Left cardiac atrium (tissue), 4 donors: Measurements from ENCODE around the gene MRRF. TPM values are rescaled to one million over a fixed set of nuclear protein-coding genes. Genes with fewer than 3 reads are reported as not detected.
A peak's percentile ranks its signal among the peaks of the same experiment; 100 is the strongest.

ENCODE experiments used
- ATAC-seq, 2 donors: fragments of 200-7000 bp; cut with Tn5 transposase; one replicate each; pipeline ENCODE4 v1.9.1; 2020; ENCODE audit warnings: mild to moderate bottlenecking in 2 of 2, moderate library complexity in 2 of 2
- DNase-seq: peaks from one replicate; pipeline ENCODE4 v3.0.0-alpha.2; 2020
- intact Hi-C, 2 donors: fragments of 100-400 bp; cut with DNase I; formaldehyde crosslinking; loops; one replicate each; pipeline versions ENCODE4 v1.14.1 to v1.15.1; 2022 to 2023
- long read RNA-seq: library from polyadenylated mRNA; unstranded; transcript quantifications from one replicate; pipeline ENCODE4 v2.0.0, GENCODE V29; 2021
- total RNA-seq, 2 donors: library from RNA; stranded (reverse); fragmentation: NEBNext Ultra II Directional; extraction: Animal tissue kit (Norgen Biotek cat#: 25700); gene quantifications; one replicate each; pipeline ENCODE4 v1.2.1, GENCODE V29; 2021
- donor health status: DM: no; HTN: yes; CAD: no.
- donor health status: DM: no; HTN: yes; CAD: no; lungs with severe emphysema.
- donor health status: DM: yes; HTN: yes; CAD: no.
- donor health status: Dilated cardiomyopathy.

Gene MRRF
- 10 to 100 TPM; 32.1 to 32.9 TPM for total RNA-seq
- long read RNA-seq, full-length matches to known transcripts, result 30 of 65 reads
- long read RNA-seq, partial matches to known transcripts, result 6 of 65 reads
- long read RNA-seq, other reads (novel, unspliced or antisense), result 29 of 65 reads

- peak; percentile 94 to 97 for ATAC-seq
- intact Hi-C loops, result loop anchor here in 1 of 2 donors (10.0 kb wide), 2 partner anchors 50 to 110 kb away; partner anchors contain the start of genes MORN5 and NDUFA8
- peak; percentile 93 for DNase-seq
Observed at GRCh38 chr9:122264360-122265148, at the start of gene MRRF, which contains the start of gene RBM18. MRRF (plus strand) TSS chr9:122264882; CDS start chr9:122270892, 6,010 bp downstream. RBM18 (minus strand) TSS chr9:122264840; CDS start chr9:122261492, 3,348 bp downstream.

- ATAC-seq (no peak), DNase-seq (no peak)
- intact Hi-C loops, result no loop called here
Observed at GRCh38 chr9:122215663-122216062, 49.0 kb upstream of the MRRF start.

GRCh38 chr9:122216138-122216797 is 48.4 kb upstream of the MRRF start:
- no peak for ATAC-seq
- DNase-seq, result no peak
- intact Hi-C loops, result no loop called here

GRCh38 chr9:122216798-122217418 is 47.8 kb upstream of the MRRF start:
- no peak for DNase-seq
- intact Hi-C loops, result no loop called here
- ATAC-seq, result no peak

GRCh38 chr9:122217640-122218039 is 47.0 kb upstream of the MRRF start:
- DNase-seq (no peak), ATAC-seq (no peak)
- intact Hi-C loops, result no loop called here

GRCh38 chr9:122218071-122218934 is 46.4 kb upstream of the MRRF start:
- no peak for DNase-seq
- no peak for ATAC-seq
- intact Hi-C loops, result no loop called here

- DNase-seq, result no peak
- intact Hi-C loops, result no loop called here
- peak in 1 of 2 donors; percentile 26 for ATAC-seq
Observed at GRCh38 chr9:122218935-122219855, 45.5 kb upstream of the MRRF start.

GRCh38 chr9:122219856-122220672 is 44.6 kb upstream of the MRRF start:
- ATAC-seq (peak; percentile 7 to 45), DNase-seq (no peak)
- intact Hi-C loops, result no loop called here

GRCh38 chr9:122220673-122221182 is 44.0 kb upstream of the MRRF start:
- DNase-seq (no peak), ATAC-seq (no peak)
- intact Hi-C loops, result no loop called here

GRCh38 chr9:122221183-122221811 is 43.4 kb upstream of the MRRF start:
- intact Hi-C loops, result no loop called here
- ATAC-seq (no peak), DNase-seq (no peak)

- intact Hi-C loops, result no loop called here
- ATAC-seq, result no peak
Observed at GRCh38 chr9:122222791-122223190, 41.9 kb upstream of the MRRF start.

GRCh38 chr9:122223435-122223834 is 41.2 kb upstream of the MRRF start:
- no peak for ATAC-seq
- no peak for DNase-seq
- intact Hi-C loops, result no loop called here

More at GRCh38 chr9:122222791-122223190, 41.9 kb upstream of the MRRF start:
- DNase-seq, result no peak

GRCh38 chr9:122225312-122226141 is 39.2 kb upstream of the MRRF start:
- DNase-seq (no peak), ATAC-seq (no peak)
- intact Hi-C loops, result no loop called here

GRCh38 chr9:122226142-122226757 is 38.4 kb upstream of the MRRF start:
- no peak for DNase-seq
- intact Hi-C loops, result no loop called here
- no peak for ATAC-seq
